Endothelial cell of umbilical vein (primary cell): ENCODE results near the gene CYB5R2. TPM values are rescaled to one million over a fixed set of nuclear protein-coding genes. Genes with fewer than 3 reads are reported as not detected.

Experiments used
- BruUV-seq: library from RNA; stranded (reverse); fragments of 400-500 nt; replicated peaks from 2 replicates; lab custom pipeline; 2021; lab: Mats Ljungman, UMichigan
- CTCF ChIA-PET: fragments of 300-600, 350-600 bp; sonication (Branson Sonifier 250); formaldehyde crosslinking; loops from one replicate; lab custom pipeline; 2021; ENCODE audit warnings: antibody characterized with exemption, inconsistent platforms; lab: Charles Lee
- POLR2A ChIA-PET: fragments of 300-600, 350-600 bp; sonication (Branson Sonifier 250); formaldehyde crosslinking; loops from one replicate; lab custom pipeline; 2021; ENCODE audit warnings: antibody characterized with exemption, inconsistent platforms; lab: Charles Lee
- DNase-seq: peaks from one replicate; pipeline ENCODE4 v3.0.0-alpha.2; 2011; ENCODE audit warnings: low read depth, low spot score
- FAIRE-seq: peaks from 2 replicates; lab custom pipeline; 2011; peaks lifted over from hg19 to GRCh38; lab: Jason Lieb, UNC
- H2AFZ ChIP-seq: 2 replicates; pipeline ENCODE4 v1.6.0; 2012; ENCODE audit warnings: low read depth, low read length, control low read depth, inconsistent platforms
- H3K27ac ChIP-seq: 2 replicates; pipeline ENCODE4 v1.5.1; 2011; ENCODE audit warnings: low read depth, mild to moderate bottlenecking, control low read depth, low read length, moderate library complexity; ENCODE audit not compliant: insufficient read depth
- H3K27me3 ChIP-seq, 2 experiments: 2 replicates each; pipeline versions ENCODE4 v1.6.0 to v1.6.1; 2011; ENCODE audit warnings: low read length in 2 of 2, mixed read lengths in 1 of 2; ENCODE audit not compliant: control insufficient read depth in 2 of 2, insufficient read depth in 2 of 2
- H3K36me3 ChIP-seq, 2 experiments: 2 replicates in 1 of 2; 3 replicates in 1 of 2; pipeline ENCODE4 v1.5.1; 2011; ENCODE audit warnings: low read length in 2 of 2, mild to moderate bottlenecking in 1 of 2, moderate library complexity in 1 of 2; ENCODE audit not compliant: control insufficient read depth in 2 of 2, insufficient read depth in 2 of 2; ENCODE audit errors: extremely low read depth in 1 of 2
- H3K4me1 ChIP-seq: 3 replicates; pipeline ENCODE4 v1.5.1; 2011; ENCODE audit warnings: mild to moderate bottlenecking, low read length; ENCODE audit not compliant: control insufficient read depth, insufficient read depth; ENCODE audit errors: extremely low read depth
- H3K4me2 ChIP-seq: 2 replicates; pipeline ENCODE4 v1.6.1; 2011; ENCODE audit warnings: low read length, control low read depth, mixed read lengths; ENCODE audit not compliant: insufficient read depth
- H3K4me3 ChIP-seq, 3 experiments: fragments of 200-600 bp in 1 of 3; sonication (generic), shearing (Covaris generic) in 1 of 3; replicated peaks in 1 of 3; 2 replicates each; pipeline ENCODE4 v1.5.1; 2011 to 2016; ENCODE audit warnings: control low read depth in 3 of 3, low read length in 3 of 3, mild to moderate bottlenecking in 2 of 3, inconsistent platforms in 1 of 3, low read depth in 1 of 3, moderate library complexity in 1 of 3; ENCODE audit not compliant: insufficient read depth in 1 of 3
- H3K79me2 ChIP-seq: 2 replicates; pipeline ENCODE4 v1.6.0; 2012; ENCODE audit warnings: low read length, inconsistent platforms; ENCODE audit not compliant: control insufficient read depth, insufficient read depth
- H3K9ac ChIP-seq: replicated peaks from 2 replicates; pipeline ENCODE3; 2011; ENCODE audit warnings: low read length, control low read depth; ENCODE audit not compliant: insufficient read depth; ENCODE audit errors: extremely low read depth
- H3K9me1 ChIP-seq: replicated peaks from 3 replicates; pipeline ENCODE4 v1.6.0; 2011; ENCODE audit warnings: mild to moderate bottlenecking, low read length; ENCODE audit not compliant: control insufficient read depth, insufficient read depth; ENCODE audit errors: extremely low read depth
- H3K9me3 ChIP-seq: replicated peaks from 2 replicates; pipeline ENCODE4 v1.5.1; 2012; ENCODE audit warnings: low read length, inconsistent platforms; ENCODE audit not compliant: control insufficient read depth, insufficient read depth
- H4K20me1 ChIP-seq: replicated peaks from 2 replicates; pipeline ENCODE3; 2011; ENCODE audit warnings: mild to moderate bottlenecking, low read length; ENCODE audit not compliant: control insufficient read depth, insufficient read depth; ENCODE audit errors: extremely low read depth
- EZH2 ChIP-seq: IDR thresholded peaks from 2 replicates; pipeline ENCODE4 v1.6.1; 2012; ENCODE audit warnings: borderline replicate concordance, low read depth, mild to moderate bottlenecking, moderate library complexity, low read length, inconsistent platforms; ENCODE audit not compliant: severe bottlenecking
- FOS ChIP-seq: IDR thresholded peaks from 2 replicates; pipeline ENCODE4 v1.6.1; 2011; ENCODE audit warnings: mild to moderate bottlenecking, low read length, moderate library complexity, borderline replicate concordance; ENCODE audit not compliant: insufficient read depth
- GATA2 ChIP-seq: IDR thresholded peaks from 2 replicates; pipeline ENCODE4 v1.7.0; 2011; ENCODE audit warnings: low read depth, mild to moderate bottlenecking, moderate library complexity, mixed read lengths, low read length; ENCODE audit not compliant: insufficient read length, insufficient read depth
- JUN ChIP-seq: IDR thresholded peaks from 2 replicates; pipeline ENCODE4 v1.6.1; 2011; ENCODE audit warnings: borderline replicate concordance, low read depth; ENCODE audit not compliant: insufficient read length, insufficient read depth
- MYC ChIP-seq: IDR thresholded peaks from one replicate; pipeline ENCODE4 v1.6.1; 2011; ENCODE audit warnings: mild to moderate bottlenecking, low read depth, low read length
- POLR2A ChIP-seq: IDR thresholded peaks from 2 replicates; pipeline ENCODE4 v1.6.1; 2012; ENCODE audit warnings: low read depth, mild to moderate bottlenecking, control low read depth, low read length
- POLR2AphosphoS5 ChIP-seq: IDR thresholded peaks from 2 replicates; pipeline ENCODE4 v1.6.1; 2012; ENCODE audit warnings: low read depth, mild to moderate bottlenecking, control low read depth, low read length, moderate library complexity; ENCODE audit not compliant: insufficient read depth
- dilution Hi-C: fragments of 300-500 bp; cut with MboI; formaldehyde crosslinking; loops from one replicate; pipeline ENCODE4 v1.15.0; 2019; ENCODE audit warnings: low sequenced_read_pairs; ENCODE audit not compliant: extremely low pct_ligation_motif_present
- intact Hi-C: fragments of 100-400 bp; cut with micrococcal nuclease; formaldehyde crosslinking; loops from one replicate; pipeline ENCODE4 v1.10.0; 2022
- polyA plus RNA-seq, 4 experiments: library from polyadenylated mRNA; depleted of rRNA in 3 of 4; stranded (reverse) in 3 of 4; unstranded in 1 of 4; fragments of >200 nt; gene quantifications; 2 replicates each; pipeline versions ENCODE4 v1.2.1 to v1.2.3, GENCODE V29; 2011 to 2012; ENCODE audit warnings: missing spikeins in 1 of 4
- total RNA-seq: library from RNA; stranded (reverse); gene quantifications from 2 replicates; pipeline ENCODE4 v1.2.3, GENCODE V29; 2021
- TF ChIP-seq, protein P1 (sequence below): IDR thresholded peaks from 2 replicates; pipeline ENCODE4 v1.6.1; 2011; ENCODE audit not compliant: insufficient read depth, insufficient read length
- TF ChIP-seq, protein P2 (sequence below), 2 donors: IDR thresholded peaks; 1 replicate in 1 of 2; 2 replicates in 1 of 2; pipeline ENCODE4 v1.5.1; 2011; ENCODE audit warnings: low read length in 2 of 2, mild to moderate bottlenecking in 2 of 2, moderate library complexity in 2 of 2, control low read depth in 1 of 2, inconsistent platforms in 1 of 2, low read depth in 1 of 2; ENCODE audit not compliant: insufficient read depth in 1 of 2; ENCODE audit errors: extremely low read depth in 1 of 2

CYB5R2 gene
- total and polyA plus RNA-seq, 2 donors (not counting 3 experiments of a cell fraction or from before 2014, with no cell fraction given), result 4.8 to 5.0 TPM

DNA sequence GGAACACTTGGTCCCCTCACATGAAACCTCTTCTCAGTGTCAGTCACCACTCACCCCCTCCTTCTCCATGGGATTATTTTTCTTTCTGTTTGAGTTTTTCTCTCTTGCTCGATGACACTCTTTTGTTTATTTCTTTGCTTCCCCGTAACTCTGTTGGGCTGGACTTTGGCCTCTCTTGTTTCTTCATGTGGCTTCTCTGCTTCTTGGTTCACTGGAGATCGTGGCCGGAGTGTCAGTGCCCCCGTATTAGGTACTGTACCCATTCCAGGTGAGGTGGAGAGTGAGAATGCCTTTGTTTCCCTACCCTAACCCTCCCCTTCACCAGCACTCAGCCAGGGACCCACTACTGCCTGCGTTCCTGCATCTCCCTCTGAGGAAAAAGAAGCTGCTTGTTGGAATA, 32.5 kb downstream of the CYB5R2 start:
- peaks cover 10% of the 10 kb centered on the region for H3K4me1 ChIP-seq
- H3K27me3 ChIP-seq, result no peaks in the 10 kb centered on the region
- no TSS peak for BruUV-seq
- H3K27ac ChIP-seq, result no peak overlapping the region
- H3K4me3 ChIP-seq, result no peak overlapping the region
- H3K9me3 ChIP-seq, result no peaks in the 10 kb centered on the region
- no peak for DNase-seq
- no peaks in the 10 kb centered on the region for H4K20me1 ChIP-seq
- ChIA-PET CTCF (interaction anchor here (1.1 kb wide), 1 partner anchor 69 kb away, joined by 4 read pairs; no protein-coding TSS in a partner anchor), POLR2A (no interaction called here)
- no peaks in the 10 kb centered on the region for H3K36me3 ChIP-seq
- dilution Hi-C loops, result no loop called here
- no peak for FAIRE-seq
- no peak overlapping the region for H2AFZ ChIP-seq
- no peaks in the 10 kb centered on the region for H3K79me2 ChIP-seq
- H3K4me2 ChIP-seq, result no peak overlapping the region
- intact Hi-C loops, result no loop called here
- no peak overlapping the region for H3K9ac ChIP-seq
- H3K9me1 ChIP-seq, result no peaks in the 10 kb centered on the region
- TF ChIP-seq FOS (no peak), EZH2 (no peak), MYC (no peak), POLR2AphosphoS5 (no peak), GATA2 (no peak), POLR2A (no peak), JUN (no peak)
- TF ChIP-seq, protein P1, sequence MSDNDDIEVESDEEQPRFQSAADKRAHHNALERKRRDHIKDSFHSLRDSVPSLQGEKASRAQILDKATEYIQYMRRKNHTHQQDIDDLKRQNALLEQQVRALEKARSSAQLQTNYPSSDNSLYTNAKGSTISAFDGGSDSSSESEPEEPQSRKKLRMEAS, result no peak
- TF ChIP-seq, protein P2, sequence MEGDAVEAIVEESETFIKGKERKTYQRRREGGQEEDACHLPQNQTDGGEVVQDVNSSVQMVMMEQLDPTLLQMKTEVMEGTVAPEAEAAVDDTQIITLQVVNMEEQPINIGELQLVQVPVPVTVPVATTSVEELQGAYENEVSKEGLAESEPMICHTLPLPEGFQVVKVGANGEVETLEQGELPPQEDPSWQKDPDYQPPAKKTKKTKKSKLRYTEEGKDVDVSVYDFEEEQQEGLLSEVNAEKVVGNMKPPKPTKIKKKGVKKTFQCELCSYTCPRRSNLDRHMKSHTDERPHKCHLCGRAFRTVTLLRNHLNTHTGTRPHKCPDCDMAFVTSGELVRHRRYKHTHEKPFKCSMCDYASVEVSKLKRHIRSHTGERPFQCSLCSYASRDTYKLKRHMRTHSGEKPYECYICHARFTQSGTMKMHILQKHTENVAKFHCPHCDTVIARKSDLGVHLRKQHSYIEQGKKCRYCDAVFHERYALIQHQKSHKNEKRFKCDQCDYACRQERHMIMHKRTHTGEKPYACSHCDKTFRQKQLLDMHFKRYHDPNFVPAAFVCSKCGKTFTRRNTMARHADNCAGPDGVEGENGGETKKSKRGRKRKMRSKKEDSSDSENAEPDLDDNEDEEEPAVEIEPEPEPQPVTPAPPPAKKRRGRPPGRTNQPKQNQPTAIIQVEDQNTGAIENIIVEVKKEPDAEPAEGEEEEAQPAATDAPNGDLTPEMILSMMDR (IDR thresholded peaks at IDR 0.05; ENCODE audit: extremely low read depth in 1 of 2, insufficient read depth in 1 of 2, low read depth in 1 of 2, low read length in 2 of 2), result no peak
